HG03469 (cell line): Measurements from ENCODE around the gene MPP3.

Experiments used
- ATAC-seq: cut with Tn5 transposase; IDR thresholded peaks from one replicate; pipeline ENCODE4 v1.9.1; 2021; ENCODE audit warnings: mild to moderate bottlenecking, moderate library complexity, moderate number of reproducible peaks; ENCODE audit not compliant: unreplicated experiment

The MPP3 gene

DNA sequence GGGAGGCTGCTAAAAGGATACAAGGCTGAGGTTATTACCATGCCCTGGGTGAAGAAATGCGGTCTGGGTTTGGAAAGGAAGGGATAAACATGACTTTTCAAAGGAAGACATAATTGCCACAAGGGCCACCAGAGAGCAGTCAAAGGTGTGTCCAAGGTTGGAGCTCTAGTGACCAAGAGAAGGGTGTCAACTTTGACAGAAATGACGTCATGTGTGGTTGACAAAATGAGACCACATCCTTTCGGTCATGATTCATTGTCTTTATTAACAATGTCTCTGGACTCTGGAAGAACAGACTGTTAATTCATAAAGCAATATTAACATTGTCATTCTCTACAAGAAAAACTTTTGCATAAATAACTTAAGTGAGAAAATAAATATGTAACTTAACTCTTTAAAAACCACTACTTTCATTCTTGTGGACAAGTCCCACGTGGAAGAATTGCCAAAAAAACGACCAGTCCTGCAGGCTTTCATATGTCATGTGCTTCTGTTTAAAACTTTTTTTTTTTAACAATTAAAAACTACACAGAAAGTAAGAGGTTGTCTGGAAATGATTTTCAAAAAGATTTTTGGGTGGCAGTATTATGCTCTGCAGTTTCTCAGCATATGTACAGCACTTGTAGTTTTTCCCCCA lies 79.3 kb downstream of the MPP3 start:
- no peak for ATAC-seq
